ENCODE measurements around the gene SMNDC1. TPM values are rescaled to one million over a fixed set of nuclear protein-coding genes. Genes with fewer than 3 reads are reported as not detected.

The SMNDC1 gene
- total and polyA plus RNA-seq, 2 of the 4 experiments (the other 2 are of a cell fraction) = 3.9 to 15.1 TPM

DNA sequence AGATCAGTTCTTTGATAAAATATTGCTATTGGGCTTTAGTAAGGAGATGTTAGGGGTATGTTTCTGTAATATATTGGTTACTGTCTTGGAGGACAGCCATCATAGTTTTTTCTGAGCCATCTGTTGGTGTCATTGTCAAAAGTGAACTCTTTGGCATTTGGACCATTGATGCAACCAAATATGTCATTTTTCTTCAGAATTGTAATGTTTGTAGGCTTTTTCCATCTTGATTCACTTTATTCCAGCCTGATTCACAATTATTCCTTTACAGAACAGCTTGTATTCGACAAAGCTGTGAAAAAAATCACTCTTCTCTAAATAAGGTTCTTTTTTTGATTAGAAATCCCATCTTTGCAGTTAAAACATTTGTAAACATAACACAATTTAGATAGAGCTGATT, 37.4 kb downstream of the SMNDC1 start:
- BruUV-seq (replicated peaks) = no TSS peak
- no peaks in the 10 kb centered on the region; the same call in 1 of the 2 replicates for H3K4me1 ChIP-seq (ENCODE audit: control insufficient read depth, insufficient read depth, low read length)

More for the DNA sequence above, 37.4 kb downstream of the SMNDC1 start:
- Histone ChIP-seq H2BK15ac (ENCODE audit: low read depth, low read length) (no peak overlapping the region), H3K4me3 (ENCODE audit: insufficient read depth, low read depth, low read length) (no peak overlapping the region), H2AFZ (replicated peaks; ENCODE audit: low read length, poor library complexity) (no peak overlapping the region), H3K4ac (ENCODE audit: low read depth, low read length) (no peak overlapping the region), H3K18ac (ENCODE audit: low read depth, low read length) (no peak overlapping the region), H3K14ac (replicated peaks; ENCODE audit: low read depth, low read length) (no peak overlapping the region), H3K27me3 (ENCODE audit: control insufficient read depth, insufficient read depth, low read length) (no peaks in the 10 kb centered on the region), H3K4me2 (ENCODE audit: low read depth, low read length) (no peak overlapping the region), H4K20me1 (ENCODE audit: insufficient read depth, low read length) (no peaks in the 10 kb centered on the region), H4K8ac (ENCODE audit: low read depth in 2 of 2, low read length in 2 of 2) (no peak overlapping the region), H2BK20ac (ENCODE audit: low read depth, low read length) (no peak overlapping the region), H3K9ac (ENCODE audit: low read depth, low read length) (no peak overlapping the region), H4K91ac (ENCODE audit: insufficient read depth, low read depth, low read length) (no peak overlapping the region), H2BK5ac (ENCODE audit: low read depth, low read length, poor library complexity, severe bottlenecking) (no peak overlapping the region), H3K9me1 (ENCODE audit: insufficient read depth, low read length) (no peaks in the 10 kb centered on the region), H3K23ac (ENCODE audit: low read depth, low read length) (no peak overlapping the region), H3K56ac (ENCODE audit: extremely low read depth, insufficient read depth, low read length) (no peak overlapping the region), H4K5ac (ENCODE audit: low read depth, low read length) (no peak overlapping the region), H3K79me1 (ENCODE audit: low read depth in 1 of 2, low read length in 2 of 2) (no peaks in the 10 kb centered on the region), H2AK9ac (replicated peaks; ENCODE audit: low read depth, low read length, poor library complexity) (no peak overlapping the region), H3K27ac (ENCODE audit: insufficient read depth, low read length) (no peak overlapping the region), H3K36me3 (ENCODE audit: control insufficient read depth, insufficient read depth, low read length) (no peaks in the 10 kb centered on the region), H2BK120ac (ENCODE audit: low read depth, low read length) (no peak overlapping the region), H3K9me3 (ENCODE audit: control insufficient read depth, insufficient read depth, low read length) (no peaks in the 10 kb centered on the region), H2AK5ac (ENCODE audit: low read depth, low read length) (no peak overlapping the region)
- ATAC-seq (ENCODE audit: low read depth) = no peak
- dilution Hi-C loops (cut with HindIII; ENCODE audit: low sequenced_read_pairs, unreplicated experiment) (no loop called here), intact Hi-C loops (cut with micrococcal nuclease) (no loop called here), in situ Hi-C loops (cut with MboI; ENCODE audit: low sequenced_read_pairs) (no loop called here)
- WGBS, 2 experiments (ENCODE audit: extremely low coverage in 2 of 2, insufficient read length in 1 of 2) = no CpG with 5 or more reads among the region's 1 CpG
- DNase-seq = no peak
- TF ChIP-seq POLR2A (IDR thresholded peaks at IDR 0.05; ENCODE audit: low read depth, low read length) (no peak), MAZ (IDR thresholded peaks at IDR 0.05; ENCODE audit: borderline replicate concordance, low read depth, low read length) (no peak), RAD21 (IDR thresholded peaks at IDR 0.05; ENCODE audit: low read length) (no peak), RCOR1 (IDR thresholded peaks at IDR 0.05; ENCODE audit: insufficient replicate concordance, low read length) (no peak), FOS (IDR thresholded peaks at IDR 0.05; ENCODE audit: low read depth, low read length) (no peak), CHD1 (IDR thresholded peaks at IDR 0.05; ENCODE audit: low read depth, low read length) (no peak), MXI1 (IDR thresholded peaks at IDR 0.05; ENCODE audit: borderline replicate concordance, low read depth, low read length) (no peak), SMC3 (IDR thresholded peaks at IDR 0.05; ENCODE audit: low read depth, low read length) (no peak), USF2 (IDR thresholded peaks at IDR 0.05; ENCODE audit: low read depth, low read length) (no peak)
- TF ChIP-seq, protein P1, sequence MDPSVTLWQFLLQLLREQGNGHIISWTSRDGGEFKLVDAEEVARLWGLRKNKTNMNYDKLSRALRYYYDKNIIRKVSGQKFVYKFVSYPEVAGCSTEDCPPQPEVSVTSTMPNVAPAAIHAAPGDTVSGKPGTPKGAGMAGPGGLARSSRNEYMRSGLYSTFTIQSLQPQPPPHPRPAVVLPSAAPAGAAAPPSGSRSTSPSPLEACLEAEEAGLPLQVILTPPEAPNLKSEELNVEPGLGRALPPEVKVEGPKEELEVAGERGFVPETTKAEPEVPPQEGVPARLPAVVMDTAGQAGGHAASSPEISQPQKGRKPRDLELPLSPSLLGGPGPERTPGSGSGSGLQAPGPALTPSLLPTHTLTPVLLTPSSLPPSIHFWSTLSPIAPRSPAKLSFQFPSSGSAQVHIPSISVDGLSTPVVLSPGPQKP (IDR thresholded peaks at IDR 0.05; ENCODE audit: borderline replicate concordance, low read depth, low read length) = no peak
- POLR2A ChIA-PET (ENCODE audit: unreplicated experiment) = interaction anchor here (0.6 kb wide), 1 partner anchor 36 kb away, joined by 3 read pairs; no protein-coding TSS in a partner anchor
- CTCF ChIA-PET = interaction anchor here (0.8 to 1.2 kb wide), 3 partner anchors 12 to 130 kb away, joined by 3 to 7 read pairs (median 3); no protein-coding TSS in a partner anchor
